ENCODE results near the gene ZNF598.

- TF ChIP-seq CTCF (IDR thresholded peaks at IDR 0.05; ENCODE audit: borderline replicate concordance, extremely low read depth, low read length, poor library complexity, severe bottlenecking) (no peak), EZH2 (IDR thresholded peaks at IDR 0.05; ENCODE audit: borderline replicate concordance, low read depth, low read length, severe bottlenecking) (no peak)
Observed at GRCh38 chr16:1981398-1981836, 28.2 kb downstream of the ZNF598 start, which contains the start of gene NOXO1.

Data from DND-41 (cell line).